ENCODE measurements around the gene DRC7. TPM values are rescaled to one million over a fixed set of nuclear protein-coding genes. Genes with fewer than 3 reads are reported as not detected.

Gene DRC7
- total RNA-seq, 1 experiment from 2014 or later, result not detected

DNA sequence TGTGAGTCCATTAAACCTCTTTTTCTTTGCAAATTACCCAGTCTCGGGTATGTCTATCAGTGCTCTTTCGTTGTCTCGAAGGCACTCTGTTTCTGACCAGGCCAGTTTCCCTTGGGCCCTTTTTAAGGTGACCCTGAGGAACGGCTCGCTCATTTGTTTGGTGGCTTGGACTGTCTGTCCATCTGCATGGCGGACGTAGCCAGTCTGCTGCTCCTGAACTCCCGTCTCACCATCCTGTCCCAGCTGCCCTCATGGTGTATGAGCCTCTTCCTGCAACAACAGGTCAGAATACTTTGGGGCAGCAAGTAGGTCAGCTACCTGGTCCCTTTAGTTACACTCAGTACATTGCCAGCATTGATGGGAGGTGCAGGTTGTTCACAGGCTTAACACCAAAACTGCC is 19.0 kb downstream of the DRC7 start:
- Histone ChIP-seq H3K9me3 (ENCODE audit: control insufficient read depth, insufficient read depth, low read depth, low read length) (no peaks in the 10 kb centered on the region), H3K27ac (ENCODE audit: low read length) (no peak overlapping the region), H3K4me3 (ENCODE audit: low read depth in 2 of 2, low read length in 2 of 2) (no peak overlapping the region), H3K4me1 (ENCODE audit: control insufficient read depth, insufficient read depth, low read length) (no peaks in the 10 kb centered on the region), H3K27me3 (ENCODE audit: control insufficient read depth, insufficient read depth, low read length) (no peaks in the 10 kb centered on the region; the same call in 1 of the 2 replicates), H3K36me3 (ENCODE audit: control insufficient read depth, insufficient read depth, low read length) (no peaks in the 10 kb centered on the region)
- ChIA-PET POLR2A (interaction anchor here (0.6 kb wide), 1 partner anchor 499 kb away, joined by 4 read pairs; no protein-coding TSS in a partner anchor), CTCF (no interaction called here)
- in situ Hi-C loops (cut with HindIII; ENCODE audit: low pct_unique_long_range_greater_than_20kb, low sequenced_read_pairs), result no loop called here
- TF ChIP-seq, protein P1, sequence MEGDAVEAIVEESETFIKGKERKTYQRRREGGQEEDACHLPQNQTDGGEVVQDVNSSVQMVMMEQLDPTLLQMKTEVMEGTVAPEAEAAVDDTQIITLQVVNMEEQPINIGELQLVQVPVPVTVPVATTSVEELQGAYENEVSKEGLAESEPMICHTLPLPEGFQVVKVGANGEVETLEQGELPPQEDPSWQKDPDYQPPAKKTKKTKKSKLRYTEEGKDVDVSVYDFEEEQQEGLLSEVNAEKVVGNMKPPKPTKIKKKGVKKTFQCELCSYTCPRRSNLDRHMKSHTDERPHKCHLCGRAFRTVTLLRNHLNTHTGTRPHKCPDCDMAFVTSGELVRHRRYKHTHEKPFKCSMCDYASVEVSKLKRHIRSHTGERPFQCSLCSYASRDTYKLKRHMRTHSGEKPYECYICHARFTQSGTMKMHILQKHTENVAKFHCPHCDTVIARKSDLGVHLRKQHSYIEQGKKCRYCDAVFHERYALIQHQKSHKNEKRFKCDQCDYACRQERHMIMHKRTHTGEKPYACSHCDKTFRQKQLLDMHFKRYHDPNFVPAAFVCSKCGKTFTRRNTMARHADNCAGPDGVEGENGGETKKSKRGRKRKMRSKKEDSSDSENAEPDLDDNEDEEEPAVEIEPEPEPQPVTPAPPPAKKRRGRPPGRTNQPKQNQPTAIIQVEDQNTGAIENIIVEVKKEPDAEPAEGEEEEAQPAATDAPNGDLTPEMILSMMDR (IDR thresholded peaks at IDR 0.05), result no peak
- no peak for TF ChIP-seq TCF7L2 (IDR thresholded peaks at IDR 0.05; ENCODE audit: low read depth, low read length)
- TF ChIP-seq SIN3A (IDR thresholded peaks at IDR 0.05; ENCODE audit: borderline replicate concordance, insufficient read depth, low read depth, low read length), result no peak
- TF ChIP-seq, protein P2, sequence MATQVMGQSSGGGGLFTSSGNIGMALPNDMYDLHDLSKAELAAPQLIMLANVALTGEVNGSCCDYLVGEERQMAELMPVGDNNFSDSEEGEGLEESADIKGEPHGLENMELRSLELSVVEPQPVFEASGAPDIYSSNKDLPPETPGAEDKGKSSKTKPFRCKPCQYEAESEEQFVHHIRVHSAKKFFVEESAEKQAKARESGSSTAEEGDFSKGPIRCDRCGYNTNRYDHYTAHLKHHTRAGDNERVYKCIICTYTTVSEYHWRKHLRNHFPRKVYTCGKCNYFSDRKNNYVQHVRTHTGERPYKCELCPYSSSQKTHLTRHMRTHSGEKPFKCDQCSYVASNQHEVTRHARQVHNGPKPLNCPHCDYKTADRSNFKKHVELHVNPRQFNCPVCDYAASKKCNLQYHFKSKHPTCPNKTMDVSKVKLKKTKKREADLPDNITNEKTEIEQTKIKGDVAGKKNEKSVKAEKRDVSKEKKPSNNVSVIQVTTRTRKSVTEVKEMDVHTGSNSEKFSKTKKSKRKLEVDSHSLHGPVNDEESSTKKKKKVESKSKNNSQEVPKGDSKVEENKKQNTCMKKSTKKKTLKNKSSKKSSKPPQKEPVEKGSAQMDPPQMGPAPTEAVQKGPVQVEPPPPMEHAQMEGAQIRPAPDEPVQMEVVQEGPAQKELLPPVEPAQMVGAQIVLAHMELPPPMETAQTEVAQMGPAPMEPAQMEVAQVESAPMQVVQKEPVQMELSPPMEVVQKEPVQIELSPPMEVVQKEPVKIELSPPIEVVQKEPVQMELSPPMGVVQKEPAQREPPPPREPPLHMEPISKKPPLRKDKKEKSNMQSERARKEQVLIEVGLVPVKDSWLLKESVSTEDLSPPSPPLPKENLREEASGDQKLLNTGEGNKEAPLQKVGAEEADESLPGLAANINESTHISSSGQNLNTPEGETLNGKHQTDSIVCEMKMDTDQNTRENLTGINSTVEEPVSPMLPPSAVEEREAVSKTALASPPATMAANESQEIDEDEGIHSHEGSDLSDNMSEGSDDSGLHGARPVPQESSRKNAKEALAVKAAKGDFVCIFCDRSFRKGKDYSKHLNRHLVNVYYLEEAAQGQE (IDR thresholded peaks at IDR 0.05; ENCODE audit: insufficient read depth in 1 of 2, low read depth in 2 of 2, low read length in 1 of 2), result no peak
- TF ChIP-seq POLR2AphosphoS5 (IDR thresholded peaks at IDR 0.05; ENCODE audit: low read depth, low read length), result no peak
- intact Hi-C loops (cut with micrococcal nuclease; ENCODE audit: unreplicated experiment), result no loop called here
- DNase-seq (ENCODE audit: low read depth, low spot score), result no peak
- BruUV-seq (replicated peaks), result no TSS peak
- no peak for ATAC-seq

DNA sequence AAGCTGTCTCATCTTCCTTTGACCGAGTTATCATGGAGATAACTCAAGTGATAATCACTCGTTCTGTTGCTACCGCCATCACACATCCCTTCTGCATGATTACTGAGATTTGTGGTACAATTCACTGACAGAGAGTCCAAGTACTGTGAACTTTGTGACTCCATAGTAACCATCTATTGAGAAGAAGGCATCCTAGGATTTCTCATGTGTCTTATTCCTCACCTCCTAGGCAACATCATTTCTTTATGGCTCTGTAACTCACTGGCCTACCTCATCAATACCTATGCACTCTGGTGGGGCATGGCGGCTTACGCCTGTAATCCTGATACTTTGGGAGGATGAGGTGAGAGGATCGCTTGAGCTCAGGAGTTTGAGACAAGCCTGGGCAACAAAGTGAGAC is 19.4 kb downstream of the DRC7 start:
- Histone ChIP-seq H3K4me3 (ENCODE audit: low read depth in 2 of 2, low read length in 2 of 2) (no peak overlapping the region), H3K27ac (ENCODE audit: low read length) (no peak overlapping the region), H3K9me3 (ENCODE audit: control insufficient read depth, insufficient read depth, low read depth, low read length) (no peaks in the 10 kb centered on the region), H3K4me1 (ENCODE audit: control insufficient read depth, insufficient read depth, low read length) (no peaks in the 10 kb centered on the region), H3K27me3 (ENCODE audit: control insufficient read depth, insufficient read depth, low read length) (no peaks in the 10 kb centered on the region; the same call in 1 of the 2 replicates), H3K36me3 (ENCODE audit: control insufficient read depth, insufficient read depth, low read length) (no peaks in the 10 kb centered on the region)
- ATAC-seq (no peak), DNase-seq (ENCODE audit: low read depth, low spot score) (no peak)
- TF ChIP-seq, protein P2 (IDR thresholded peaks at IDR 0.05; ENCODE audit: insufficient read depth in 1 of 2, low read depth in 2 of 2, low read length in 1 of 2), result no peak
- TF ChIP-seq POLR2AphosphoS5 (IDR thresholded peaks at IDR 0.05; ENCODE audit: low read depth, low read length) (no peak), SIN3A (IDR thresholded peaks at IDR 0.05; ENCODE audit: borderline replicate concordance, insufficient read depth, low read depth, low read length) (no peak), TCF7L2 (IDR thresholded peaks at IDR 0.05; ENCODE audit: low read depth, low read length) (no peak)
- TF ChIP-seq, protein P1 (IDR thresholded peaks at IDR 0.05), result no peak
- in situ Hi-C loops (cut with HindIII; ENCODE audit: low pct_unique_long_range_greater_than_20kb, low sequenced_read_pairs), result no loop called here
- no TSS peak for BruUV-seq (replicated peaks)
- ChIA-PET CTCF (no interaction called here), POLR2A (no interaction called here)
- intact Hi-C loops (cut with micrococcal nuclease; ENCODE audit: unreplicated experiment), result no loop called here
